Keratinocyte (primary cell): Measurements from ENCODE around the gene SPATA24. TPM values are rescaled to one million over a fixed set of nuclear protein-coding genes. Genes with fewer than 3 reads are reported as not detected.
"Not testable (repeated sequence)": the region's sequence is repeated elsewhere in the genome, so short reads cannot be mapped to it uniquely, and the experiment has no call there.

Experiments used
- DNase-seq: peaks from one replicate; pipeline ENCODE4 v3.0.0-alpha.2; 2011; ENCODE audit warnings: low read depth, missing footprints, low spot score
- FAIRE-seq: peaks from 2 replicates; lab custom pipeline; 2011; peaks lifted over from hg19 to GRCh38; lab: Jason Lieb, UNC
- H2AFZ ChIP-seq: 2 replicates; pipeline ENCODE4 v1.6.0; 2012; ENCODE audit warnings: low read length, control low read depth, inconsistent platforms; ENCODE audit not compliant: control insufficient read depth
- H3K27ac ChIP-seq: 2 replicates; pipeline ENCODE4 v1.5.1; 2011; ENCODE audit warnings: low read length; ENCODE audit not compliant: control insufficient read depth, insufficient read depth
- H3K27me3 ChIP-seq: 3 replicates; pipeline ENCODE4 v1.6.0; 2011; ENCODE audit warnings: low read length; ENCODE audit not compliant: control insufficient read depth, insufficient read depth; ENCODE audit errors: extremely low read depth
- H3K36me3 ChIP-seq, 2 experiments: 2 replicates in 1 of 2; 3 replicates in 1 of 2; pipeline ENCODE4 v1.5.1; 2011; ENCODE audit warnings: low read length in 2 of 2, mild to moderate bottlenecking in 1 of 2; ENCODE audit not compliant: control insufficient read depth in 2 of 2, insufficient read depth in 2 of 2; ENCODE audit errors: extremely low read depth in 1 of 2
- H3K4me1 ChIP-seq: 3 replicates; pipeline ENCODE4 v1.5.1; 2011; ENCODE audit warnings: low read length; ENCODE audit not compliant: control insufficient read depth, insufficient read depth; ENCODE audit errors: extremely low read depth
- H3K4me2 ChIP-seq: 3 replicates; pipeline ENCODE4 v1.6.0; 2011; ENCODE audit warnings: low read depth, low read length; ENCODE audit not compliant: control insufficient read depth, insufficient read depth; ENCODE audit errors: extremely low read depth
- H3K4me3 ChIP-seq, 3 experiments: fragments of 200-600 bp in 1 of 3; sonication (generic) in 1 of 3; 2 replicates in 2 of 3; 3 replicates in 1 of 3; pipeline ENCODE4 v1.5.1; 2011 to 2016; ENCODE audit warnings: low read length in 3 of 3, mild to moderate bottlenecking in 3 of 3, control low read depth in 2 of 3, inconsistent platforms in 1 of 3, low read depth in 1 of 3, mixed read lengths in 1 of 3, mixed run types in 1 of 3, moderate library complexity in 1 of 3; ENCODE audit not compliant: control insufficient read depth in 2 of 3, insufficient read depth in 2 of 3; ENCODE audit errors: extremely low read depth in 1 of 3
- H3K79me2 ChIP-seq: 2 replicates; pipeline ENCODE4 v1.6.0; 2012; ENCODE audit warnings: low read length; ENCODE audit not compliant: control insufficient read depth, insufficient read depth
- H3K9ac ChIP-seq: 3 replicates; pipeline ENCODE4 v1.6.0; 2011; ENCODE audit warnings: low read length; ENCODE audit not compliant: control insufficient read depth, insufficient read depth; ENCODE audit errors: extremely low read depth
- H3K9me1 ChIP-seq: 3 replicates; pipeline ENCODE4 v1.6.0; 2011; ENCODE audit warnings: low read length; ENCODE audit not compliant: control insufficient read depth, insufficient read depth; ENCODE audit errors: extremely low read depth
- H3K9me3 ChIP-seq: 2 replicates; pipeline ENCODE4 v1.5.1; 2012; ENCODE audit warnings: low read depth, low read length; ENCODE audit not compliant: control insufficient read depth
- H4K20me1 ChIP-seq: 3 replicates; pipeline ENCODE4 v1.6.0; 2011; ENCODE audit warnings: low read length; ENCODE audit not compliant: control insufficient read depth, insufficient read depth; ENCODE audit errors: extremely low read depth
- CTCF ChIP-seq, 3 experiments: IDR thresholded peaks in 1 of 3; conservative IDR thresholded peaks in 1 of 3; optimal IDR thresholded peaks in 1 of 3; 2 replicates in 2 of 3; 3 replicates in 1 of 3; pipeline versions ENCODE3 to v1.5.1; 2011; ENCODE audit warnings: low read length in 3 of 3, mild to moderate bottlenecking in 3 of 3, moderate library complexity in 2 of 3, control low read depth in 1 of 3, inconsistent platforms in 1 of 3; ENCODE audit not compliant: insufficient read depth in 2 of 3; ENCODE audit errors: extremely low read depth in 1 of 3
- EZH2 ChIP-seq: IDR thresholded peaks from one replicate; pipeline ENCODE4 v1.6.1; 2012; ENCODE audit warnings: inconsistent platforms, mild to moderate bottlenecking, low read length, moderate library complexity
- dilution Hi-C: fragments of 300-500 bp; cut with MboI; formaldehyde crosslinking; loops from one replicate; pipeline ENCODE4 v1.7.0; 2020; ENCODE audit warnings: low sequenced_read_pairs; ENCODE audit not compliant: extremely low pct_ligation_motif_present
- polyA plus RNA-seq, 5 experiments: library from polyadenylated mRNA; depleted of rRNA in 3 of 5; stranded (reverse) in 3 of 5; stranded (forward) in 1 of 5; unstranded in 1 of 5; fragments of >200 nt; gene quantifications; 1 replicate in 1 of 5; 2 replicates in 3 of 5; 3 replicates in 1 of 5; pipeline versions ENCODE4 v1.2.1 to v1.2.3, GENCODE V29; 2011 to 2012; ENCODE audit warnings: missing spikeins in 2 of 5, low read depth in 1 of 5, low replicate concordance in 1 of 5

Gene SPATA24
- polyA plus RNA-seq, 1 donor (not counting 4 experiments of a cell fraction or from before 2014, with no cell fraction given), result 4.9 TPM

- no peak for FAIRE-seq
These were observed 7.3 kb upstream of the SPATA24 start for GRCh38 chr5:139410993-139411828.

GRCh38 chr5:139410121-139410992 lies 6.5 kb upstream of the SPATA24 start:
- Histone ChIP-seq H3K4me3 (no peak overlapping the region), H3K4me1 (peaks cover 19% of the 10 kb centered on the region), H3K4me2 (no peak overlapping the region), H3K9me1 (no peaks in the 10 kb centered on the region), H3K9me3 (no peaks in the 10 kb centered on the region), H3K36me3 (no peaks in the 10 kb centered on the region), H3K27ac (no peak overlapping the region), H3K79me2 (no peaks in the 10 kb centered on the region), H2AFZ (no peak overlapping the region), H4K20me1 (no peaks in the 10 kb centered on the region), H3K9ac (no peak overlapping the region), H3K27me3 (no peaks in the 10 kb centered on the region)
- no peak for DNase-seq
- TF ChIP-seq EZH2 (no peak), CTCF (optimal IDR thresholded peaks at IDR 0.05 in 1 of 3, IDR thresholded peaks at IDR 0.05 in 1 of 3, conservative IDR thresholded peaks at IDR 0.05 in 1 of 3; ENCODE audit: extremely low read depth in 1 of 3, insufficient read depth in 2 of 3, low read length in 3 of 3) (no peak)
- no peak for FAIRE-seq
- dilution Hi-C loops, result no loop called here

More at GRCh38 chr5:139410993-139411828, 7.3 kb upstream of the SPATA24 start:
- no peak for DNase-seq
- Histone ChIP-seq H3K36me3 (no peaks in the 10 kb centered on the region), H4K20me1 (no peaks in the 10 kb centered on the region), H2AFZ (no peak overlapping the region), H3K27me3 (no peaks in the 10 kb centered on the region), H3K4me3 (no peak overlapping the region), H3K9ac (no peak overlapping the region), H3K4me1 (peaks cover 26% of the 10 kb centered on the region), H3K9me3 (no peaks in the 10 kb centered on the region), H3K4me2 (no peak overlapping the region), H3K79me2 (no peaks in the 10 kb centered on the region), H3K9me1 (no peaks in the 10 kb centered on the region), H3K27ac (no peak overlapping the region)
- dilution Hi-C loops, result no loop called here
- TF ChIP-seq CTCF (optimal IDR thresholded peaks at IDR 0.05 in 1 of 3, IDR thresholded peaks at IDR 0.05 in 1 of 3, conservative IDR thresholded peaks at IDR 0.05 in 1 of 3; ENCODE audit: extremely low read depth in 1 of 3, insufficient read depth in 2 of 3, low read length in 3 of 3) (no peak), EZH2 (no peak)

- H3K4me3 ChIP-seq, H3K27me3 ChIP-seq, H3K79me2 ChIP-seq, dilution Hi-C loops, DNase-seq, H3K9ac ChIP-seq, H3K4me2 ChIP-seq, H3K9me1 ChIP-seq, H4K20me1 ChIP-seq, H3K27ac ChIP-seq, H3K9me3 ChIP-seq, H2AFZ ChIP-seq, FAIRE-seq, H3K36me3 ChIP-seq: not testable (repeated sequence)
- H3K4me1 ChIP-seq, result peaks cover 12% of the 10 kb centered on the region
These were observed 5.2 kb upstream of the SPATA24 start for GRCh38 chr5:139409116-139409515.
